Activated CD8-positive, alpha-beta memory T cell treated with anti-CD3 and anti-CD28 coated beads, Interleukin-2, amount 50 U/mL, for 1 hour (primary cell): ENCODE data around the gene GCLM.

ENCODE experiments used
- DNase-seq: peaks from one replicate; pipeline ENCODE4 v3.0.0-alpha.2; 2020; ENCODE audit errors: extremely low read depth

Gene GCLM

DNA sequence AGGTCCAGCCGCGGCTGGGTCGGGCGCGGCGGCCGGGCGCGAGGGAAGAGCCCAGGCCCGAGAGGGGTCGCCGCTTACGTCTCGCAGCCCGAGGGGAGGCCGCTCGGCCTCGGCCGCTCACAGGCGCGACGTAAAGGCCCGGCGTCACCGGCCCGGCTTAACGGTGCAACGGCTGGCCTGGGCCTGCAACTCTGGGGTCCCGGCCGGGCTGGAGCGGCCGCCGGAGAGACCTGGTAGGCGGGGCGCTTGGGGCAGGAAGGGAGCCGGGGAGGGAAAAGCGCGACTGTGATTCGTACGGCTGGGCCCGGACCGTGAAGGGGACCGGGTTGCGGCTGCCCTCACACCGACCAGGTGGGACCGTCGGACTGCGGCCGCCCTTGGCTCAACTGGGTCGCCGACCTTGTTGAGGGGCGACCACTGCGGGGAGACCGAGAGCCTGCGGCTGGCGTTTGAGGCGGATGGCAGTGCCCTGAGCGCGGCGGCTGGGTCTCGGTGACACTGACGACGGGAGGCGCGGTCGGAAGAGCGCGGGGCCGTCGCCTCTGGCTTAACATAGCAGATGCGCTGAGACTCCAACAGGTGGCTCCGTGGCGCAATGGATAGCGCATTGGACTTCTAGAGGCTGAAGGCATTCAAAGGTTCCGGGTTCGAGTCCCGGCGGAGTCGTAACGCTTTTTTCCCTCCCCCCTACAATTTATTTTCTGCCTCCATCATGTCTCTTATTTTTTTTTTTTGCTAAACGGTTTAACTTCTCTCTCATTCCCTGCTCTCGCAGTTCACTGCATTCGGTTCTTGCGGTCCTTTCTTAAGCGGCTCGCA lies 62.0 kb downstream of the GCLM start:
- DNase-seq = peak; percentile 78

DNA sequence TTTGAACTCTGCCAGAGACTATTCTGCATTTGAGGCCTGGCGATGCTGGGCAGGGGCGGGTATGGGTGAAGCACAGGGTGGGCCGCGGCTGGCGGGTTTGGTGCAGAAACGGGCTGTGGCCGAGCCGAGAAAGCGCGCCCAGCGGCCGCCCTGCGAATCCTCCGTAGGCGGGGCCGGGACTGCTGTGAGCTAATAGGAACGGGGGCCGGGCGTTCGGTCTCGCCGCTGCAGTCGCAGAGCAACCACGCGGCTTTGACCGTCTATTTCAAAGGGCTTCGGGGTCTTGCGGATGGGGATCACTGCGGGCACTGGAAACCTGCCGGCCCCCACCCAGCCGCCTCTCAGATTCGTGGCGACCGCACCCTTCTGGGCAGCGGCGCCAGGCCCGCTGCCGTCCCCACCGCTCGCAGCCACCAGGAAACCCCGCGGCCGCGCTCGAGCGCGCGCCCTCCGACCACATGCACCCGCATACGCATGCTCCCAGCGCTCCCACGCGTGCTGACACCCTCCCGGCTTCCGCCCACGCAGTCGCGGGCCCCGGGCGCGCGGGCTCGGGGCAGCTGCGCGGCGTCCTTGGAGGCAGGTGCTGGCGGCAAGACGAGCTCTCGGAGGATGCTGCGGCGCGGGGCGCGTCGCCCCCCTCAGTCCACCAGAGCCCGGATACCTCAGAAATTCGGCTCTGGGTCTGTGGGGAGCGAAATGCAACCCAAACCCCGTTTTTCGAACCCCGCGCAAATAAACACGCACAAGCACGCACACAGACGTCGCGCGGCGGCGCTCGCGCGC lies 62.8 kb downstream of the GCLM start:
- peak; percentile 49 for DNase-seq

DNA sequence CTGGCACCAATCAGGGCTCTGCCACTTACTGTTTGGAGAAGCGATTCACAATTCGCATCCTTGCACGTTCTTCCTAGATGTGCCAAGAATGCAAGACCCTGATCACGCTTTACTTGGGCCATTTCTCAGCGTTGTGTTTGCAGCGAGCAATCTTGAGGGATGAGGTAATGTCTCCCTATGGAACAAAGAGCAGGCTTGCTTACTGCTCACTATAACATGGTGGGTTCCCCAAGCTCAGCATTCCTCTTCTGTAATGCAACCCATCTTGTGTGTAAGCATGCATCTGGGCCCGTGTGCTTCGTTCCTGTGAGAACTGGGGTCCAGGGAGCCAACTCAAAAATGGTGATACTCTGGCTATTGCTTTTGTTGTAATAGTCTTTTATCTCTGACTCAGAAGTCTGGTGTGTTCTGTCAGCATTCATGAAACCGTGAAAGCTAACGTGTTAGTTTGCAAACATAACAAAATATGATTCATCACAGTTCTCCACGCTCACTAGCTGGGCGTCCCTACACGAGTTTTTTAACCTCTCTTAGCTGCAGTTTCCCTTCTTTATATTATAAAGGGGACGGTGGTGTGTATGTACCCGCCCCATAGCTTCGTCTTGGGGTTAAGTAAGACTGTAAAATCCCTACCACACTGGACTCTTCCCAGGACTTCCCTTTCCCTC lies 63.6 kb downstream of the GCLM start:
- no peak for DNase-seq

DNA sequence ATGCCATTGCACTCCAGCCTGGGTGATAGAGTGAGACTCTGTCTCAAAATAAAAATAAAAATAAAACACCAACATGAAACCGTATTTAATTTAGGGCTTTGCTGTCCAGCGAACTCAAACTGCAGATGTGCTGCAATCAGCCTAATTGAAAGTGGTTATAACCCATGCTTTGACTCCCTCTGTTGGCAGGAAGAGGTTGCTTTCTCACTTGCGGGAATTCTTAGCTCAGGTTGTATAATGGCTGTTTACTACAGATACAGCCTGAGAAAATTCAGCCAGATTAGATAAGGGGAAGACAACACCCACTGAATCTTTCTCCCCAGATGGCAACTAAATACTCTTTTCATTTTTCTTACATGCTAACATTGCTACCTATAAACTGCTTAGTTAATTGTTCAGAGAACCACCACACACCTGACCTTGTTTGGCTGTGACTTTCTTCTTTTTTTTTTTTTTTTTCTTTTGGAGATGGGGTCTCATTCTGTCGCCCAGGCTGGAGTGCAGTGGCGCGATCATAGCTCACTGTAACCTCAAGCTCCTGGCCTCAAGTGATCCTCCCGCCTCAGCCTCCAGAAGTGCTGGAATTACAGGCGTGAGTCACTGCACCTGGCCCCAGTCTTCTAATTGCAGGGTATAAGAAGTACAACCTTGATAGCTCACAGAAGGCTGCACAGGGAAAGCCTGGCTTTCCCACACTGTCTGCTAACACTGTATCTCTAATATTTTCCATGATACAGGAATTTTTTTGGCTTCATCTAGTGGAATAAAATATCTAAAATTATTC lies 64.8 kb downstream of the GCLM start:
- no peak for DNase-seq

DNA sequence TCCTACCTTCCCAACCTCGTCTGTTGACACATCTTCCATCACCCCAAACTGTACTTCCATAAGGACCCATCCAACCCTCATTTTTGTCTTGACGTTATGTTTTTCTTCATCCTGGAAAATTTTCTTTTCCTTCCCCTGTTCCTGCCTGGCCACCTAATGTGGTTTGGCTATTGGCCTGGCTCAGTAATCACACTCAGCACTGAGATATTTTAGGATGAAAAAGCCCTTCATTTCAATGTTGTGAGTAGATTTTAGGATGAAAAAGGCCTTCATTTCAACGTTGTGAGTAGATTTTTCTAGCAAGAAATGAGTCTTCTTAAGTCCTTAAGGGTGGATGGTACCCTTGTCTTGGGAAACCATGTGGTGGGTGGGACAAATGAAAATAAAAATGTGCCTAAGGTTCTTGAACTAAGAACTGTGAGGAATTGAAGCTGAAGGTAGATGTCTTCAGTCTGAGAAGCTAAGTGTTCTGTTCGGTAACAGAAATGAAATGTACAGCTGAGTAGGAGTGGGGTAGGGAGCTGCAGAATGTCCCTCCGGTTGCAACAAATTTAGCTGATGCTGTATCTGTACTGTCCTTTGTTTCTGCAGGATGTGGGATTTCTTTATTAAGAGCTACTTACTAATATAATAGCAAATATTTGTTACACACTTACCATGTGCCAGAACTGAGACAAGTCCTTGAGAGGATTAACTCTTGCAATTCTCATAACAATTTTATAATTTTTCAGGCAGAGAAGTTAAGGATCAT lies 66.3 kb downstream of the GCLM start:
- DNase-seq = no peak

DNA sequence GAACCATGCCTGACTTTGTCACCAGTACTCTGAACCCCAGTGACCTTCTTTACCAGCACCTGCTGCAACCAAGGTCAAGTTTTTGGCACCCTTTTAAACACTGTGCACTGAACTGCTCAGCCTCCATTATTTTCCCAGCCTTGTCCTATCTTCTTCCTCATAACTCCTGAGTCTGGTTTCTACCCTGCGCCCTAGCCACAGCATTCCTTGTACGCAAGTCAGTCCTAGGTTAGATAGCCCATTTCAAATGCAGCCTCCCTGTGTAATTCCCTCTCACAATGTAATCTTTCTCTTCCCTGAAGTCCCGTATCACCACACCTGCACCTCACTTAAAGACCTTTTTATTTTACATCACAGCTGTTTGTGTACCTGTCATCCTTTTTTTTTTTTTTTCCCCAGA lies 67.5 kb downstream of the GCLM start:
- DNase-seq = no peak

DNA sequence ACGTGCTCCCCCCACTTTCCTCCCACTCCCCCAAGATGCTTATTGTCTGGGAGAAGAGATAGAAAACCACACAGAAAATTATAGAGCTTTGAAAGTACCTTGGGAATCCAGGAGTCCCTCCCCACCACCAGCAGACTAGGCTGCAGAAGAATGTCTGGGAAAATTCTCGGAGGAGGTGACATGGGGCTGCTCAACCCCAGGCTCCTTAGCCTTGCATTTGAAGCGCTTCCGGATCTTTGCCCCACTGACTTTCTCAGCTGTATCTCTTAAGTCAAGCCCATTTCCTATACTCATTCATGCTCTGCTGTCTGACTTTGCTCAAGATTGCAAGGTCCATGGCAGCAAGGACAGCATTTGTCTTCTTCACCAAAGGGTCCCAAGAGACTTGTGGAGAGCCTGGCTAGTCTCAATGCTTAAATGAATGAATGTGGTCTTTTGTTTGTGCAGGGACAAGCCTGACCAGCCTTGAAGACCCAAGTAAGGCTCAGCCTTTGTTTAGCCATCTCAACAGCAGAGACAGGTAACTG lies 68.2 kb downstream of the GCLM start:
- no peak for DNase-seq

DNA sequence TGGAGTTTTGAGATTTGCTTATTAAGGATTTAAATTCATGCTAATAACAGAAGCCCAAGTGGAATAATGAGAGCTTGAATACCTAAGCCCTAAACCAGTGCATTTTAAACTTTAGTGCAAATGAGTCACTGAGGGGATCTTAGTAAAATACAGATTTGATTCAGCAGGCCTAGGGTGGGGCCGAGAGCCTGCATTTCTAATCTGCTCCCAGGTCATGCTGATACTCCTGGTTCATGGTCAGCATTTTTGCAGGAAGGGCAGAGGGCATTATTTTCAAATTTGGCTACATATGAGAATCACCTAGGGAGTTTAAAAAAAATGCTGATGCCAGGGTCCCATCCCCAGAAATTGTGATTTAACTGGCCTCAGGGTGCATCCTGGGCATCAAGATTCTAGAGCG lies 69.5 kb downstream of the GCLM start:
- no peak for DNase-seq

DNA sequence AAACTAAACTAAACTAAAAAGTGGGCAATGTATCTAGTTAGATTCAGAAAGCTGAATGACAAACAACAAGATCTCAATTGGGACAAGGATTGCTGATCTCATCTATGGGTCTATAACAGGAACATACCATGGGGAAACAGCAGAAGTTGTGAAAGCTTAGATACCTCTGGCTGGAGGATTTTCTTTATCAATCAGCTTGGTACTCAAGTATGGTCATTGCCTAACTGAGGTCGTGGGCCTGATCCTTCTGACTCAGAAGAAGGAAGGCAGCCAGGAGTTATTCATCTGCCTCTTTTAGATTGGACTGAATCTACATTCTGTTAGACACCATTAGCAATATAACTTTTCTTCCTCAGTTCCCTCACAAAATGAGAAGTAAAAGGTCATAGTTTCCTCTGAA lies 69.9 kb downstream of the GCLM start:
- no peak for DNase-seq

DNA sequence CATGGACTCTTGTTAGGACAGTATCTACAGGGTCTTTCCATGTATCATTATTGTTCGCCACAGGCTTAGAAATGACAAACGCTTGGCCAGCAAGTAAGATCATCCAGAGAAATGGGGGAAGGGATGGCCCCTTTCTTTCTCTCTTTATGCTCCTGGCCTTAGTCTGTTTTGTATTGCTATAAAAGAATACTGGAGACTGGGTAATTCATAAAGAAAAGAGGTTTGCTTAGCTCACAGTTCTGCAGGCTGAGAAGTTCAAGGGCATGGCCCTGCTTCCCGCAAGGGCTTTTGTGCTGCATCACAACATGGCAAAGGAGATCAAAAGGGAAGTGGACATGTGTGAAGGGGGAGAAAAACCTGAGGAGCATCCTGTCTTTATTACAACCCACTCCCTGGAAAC lies 71.3 kb downstream of the GCLM start:
- no peak for DNase-seq
